Measurements from ENCODE around the gene HLF.

The HLF gene

GRCh38 chr17:55288356-55289105 lies 23.8 kb downstream of the HLF start:
- Histone ChIP-seq H3K4me3 (replicated peaks; ENCODE audit: low read depth, low read length) (no peak overlapping the region), H3K36me3 (ENCODE audit: control insufficient read depth, insufficient read depth, low read length) (no peaks in the 10 kb centered on the region), H3K27me3 (replicated peaks; ENCODE audit: control insufficient read depth, insufficient read depth, low read length) (no peaks in the 10 kb centered on the region; the same call in 1 of the 2 replicates)
- DNase-seq (ENCODE audit: extremely low read depth, insufficient read length), result no peak
- TF ChIP-seq CTCF (IDR thresholded peaks at IDR 0.05; ENCODE audit: insufficient read depth, low read length, poor library complexity, severe bottlenecking), result no peak

GRCh38 chr17:55289106-55289446 lies 24.3 kb downstream of the HLF start:
- TF ChIP-seq CTCF (IDR thresholded peaks at IDR 0.05; ENCODE audit: insufficient read depth, low read length, poor library complexity, severe bottlenecking), result no peak
- H3K27me3 ChIP-seq (replicated peaks; ENCODE audit: control insufficient read depth, insufficient read depth, low read length), result no peaks in the 10 kb centered on the region; the same call in 1 of the 2 replicates

GRCh38 chr17:55289978-55290377 lies 25.2 kb downstream of the HLF start:
- H3K27me3 ChIP-seq (replicated peaks; ENCODE audit: control insufficient read depth, insufficient read depth, low read length), result no peaks in the 10 kb centered on the region; the same call in 1 of the 2 replicates
- H3K36me3 ChIP-seq (ENCODE audit: control insufficient read depth, insufficient read depth, low read length), result no peaks in the 10 kb centered on the region
- no peak overlapping the region for H3K4me3 ChIP-seq (replicated peaks; ENCODE audit: low read depth, low read length)
- no peak for TF ChIP-seq CTCF (IDR thresholded peaks at IDR 0.05; ENCODE audit: insufficient read depth, low read length, poor library complexity, severe bottlenecking)
- DNase-seq (ENCODE audit: extremely low read depth, insufficient read length), result no peak

More at GRCh38 chr17:55289106-55289446, 24.3 kb downstream of the HLF start:
- no peak for DNase-seq (ENCODE audit: extremely low read depth, insufficient read length)
- Histone ChIP-seq H3K4me3 (replicated peaks; ENCODE audit: low read depth, low read length) (no peak overlapping the region), H3K36me3 (ENCODE audit: control insufficient read depth, insufficient read depth, low read length) (no peaks in the 10 kb centered on the region)

GRCh38 chr17:55290492-55291113 lies 25.8 kb downstream of the HLF start:
- no peak for TF ChIP-seq CTCF (IDR thresholded peaks at IDR 0.05; ENCODE audit: insufficient read depth, low read length, poor library complexity, severe bottlenecking)

GRCh38 chr17:55291114-55291507 lies 26.4 kb downstream of the HLF start:
- TF ChIP-seq CTCF (IDR thresholded peaks at IDR 0.05; ENCODE audit: insufficient read depth, low read length, poor library complexity, severe bottlenecking), result no peak
- no peaks in the 10 kb centered on the region for H3K36me3 ChIP-seq (ENCODE audit: control insufficient read depth, insufficient read depth, low read length)
- no peaks in the 10 kb centered on the region; the same call in 1 of the 2 replicates for H3K27me3 ChIP-seq (replicated peaks; ENCODE audit: control insufficient read depth, insufficient read depth, low read length)
- H3K4me3 ChIP-seq (replicated peaks; ENCODE audit: low read depth, low read length), result no peak overlapping the region
- no peak for DNase-seq (ENCODE audit: extremely low read depth, insufficient read length)

More at GRCh38 chr17:55290492-55291113, 25.8 kb downstream of the HLF start:
- Histone ChIP-seq H3K36me3 (ENCODE audit: control insufficient read depth, insufficient read depth, low read length) (no peaks in the 10 kb centered on the region), H3K27me3 (replicated peaks; ENCODE audit: control insufficient read depth, insufficient read depth, low read length) (no peaks in the 10 kb centered on the region; the same call in 1 of the 2 replicates), H3K4me3 (replicated peaks; ENCODE audit: low read depth, low read length) (no peak overlapping the region)
- no peak for DNase-seq (ENCODE audit: extremely low read depth, insufficient read length)

Measured in GM06990 (cell line).